Cardiac muscle cell (in vitro differentiated cells and primary cell): Measurements from ENCODE around the gene RDH5. TPM values are rescaled to one million over a fixed set of nuclear protein-coding genes. Genes with fewer than 3 reads are reported as not detected.

Experiments
- DNase-seq, 2 donors: peaks; one replicate each; pipeline versions ENCODE4 v3.0.0 to v3.0.0-alpha.2; 2010 to 2017; ENCODE audit warnings: low read depth in 1 of 2, low spot score in 1 of 2
- H3K27ac ChIP-seq: fragments of 200-600 bp; sonication (generic); 2 replicates; pipeline ENCODE4 v1.5.1; 2016
- H3K27me3 ChIP-seq: fragments of 200-600 bp; sonication (generic); 2 replicates; pipeline ENCODE4 v1.6.0; 2016; ENCODE audit warnings: control low read depth
- H3K36me3 ChIP-seq: fragments of 200-600 bp; sonication (generic); 2 replicates; pipeline ENCODE4 v1.5.1; 2016; ENCODE audit warnings: control low read depth
- H3K4me1 ChIP-seq: fragments of 200-600 bp; sonication (generic); 2 replicates; pipeline ENCODE4 v1.8.1; 2017; ENCODE audit warnings: low read depth, mild to moderate bottlenecking, mixed run types
- H3K4me3 ChIP-seq: fragments of 200-600 bp; sonication (generic); 2 replicates; pipeline ENCODE4 v1.5.1; 2016; ENCODE audit warnings: mild to moderate bottlenecking
- H3K9me3 ChIP-seq: fragments of 200-600 bp; sonication (generic); 2 replicates; pipeline ENCODE4 v1.5.1; 2017; ENCODE audit warnings: low read depth, mild to moderate bottlenecking, control low read depth
- polyA plus RNA-seq: library from polyadenylated mRNA; unstranded; fragments of >200 nt; fragmentation: Nextera tagmentation; extraction: Ambion mirVana; gene quantifications from 2 replicates; pipeline ENCODE4 v1.2.1, GENCODE V29; 2016
- total RNA-seq: library from RNA; depleted of rRNA; stranded (reverse); fragments of >200 nt; gene quantifications from 2 replicates; pipeline ENCODE4 v1.2.3, GENCODE V29; 2016
- TF ChIP-seq, protein P1 (sequence below): IDR thresholded peaks from 2 replicates; pipeline ENCODE4 v1.5.1; 2012; ENCODE audit warnings: low read depth, mild to moderate bottlenecking, low read length

Gene RDH5
- total and polyA plus RNA-seq, 2 experiments from 2014 or later: 10.1 to 12.6 TPM

DNA sequence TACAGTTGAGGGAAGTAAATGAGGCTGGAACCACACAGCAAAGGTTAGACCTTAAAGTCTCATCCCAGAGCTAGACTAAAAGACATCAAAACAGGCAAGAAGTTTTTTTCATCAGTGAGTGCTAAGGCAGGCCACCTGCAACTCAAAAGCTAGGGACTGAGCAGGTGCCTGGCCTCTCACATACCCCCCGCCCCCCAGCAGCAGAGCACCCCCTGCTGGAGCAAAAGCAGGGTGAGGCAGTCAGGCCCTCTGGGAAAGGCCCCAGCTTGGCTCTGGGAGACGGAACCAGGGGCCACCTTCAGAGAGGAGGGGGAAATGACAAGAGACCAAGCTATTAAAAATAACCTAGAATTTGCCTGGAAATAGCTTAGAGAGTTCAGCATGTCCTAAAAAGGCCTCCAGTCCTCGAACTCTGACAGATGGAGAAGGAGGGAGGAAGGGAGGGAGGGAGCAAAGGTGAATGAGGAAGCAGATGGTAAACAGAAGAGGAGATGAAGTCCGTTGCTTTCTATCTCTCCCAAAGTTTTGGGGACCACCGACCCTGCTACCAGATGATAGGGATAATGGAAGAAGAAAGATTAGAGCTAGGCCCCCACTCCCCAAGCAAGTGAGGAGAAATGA, 14.3 kb upstream of the RDH5 start:
- Histone ChIP-seq H3K27me3 (no peaks in the 10 kb centered on the region), H3K27ac (no peak overlapping the region), H3K4me1 (peaks cover 46% of the 10 kb centered on the region), H3K4me3 (peak overlapping the region; percentile 82), H3K36me3 (no peaks in the 10 kb centered on the region), H3K9me3 (no peaks in the 10 kb centered on the region)
- TF ChIP-seq, protein P1, sequence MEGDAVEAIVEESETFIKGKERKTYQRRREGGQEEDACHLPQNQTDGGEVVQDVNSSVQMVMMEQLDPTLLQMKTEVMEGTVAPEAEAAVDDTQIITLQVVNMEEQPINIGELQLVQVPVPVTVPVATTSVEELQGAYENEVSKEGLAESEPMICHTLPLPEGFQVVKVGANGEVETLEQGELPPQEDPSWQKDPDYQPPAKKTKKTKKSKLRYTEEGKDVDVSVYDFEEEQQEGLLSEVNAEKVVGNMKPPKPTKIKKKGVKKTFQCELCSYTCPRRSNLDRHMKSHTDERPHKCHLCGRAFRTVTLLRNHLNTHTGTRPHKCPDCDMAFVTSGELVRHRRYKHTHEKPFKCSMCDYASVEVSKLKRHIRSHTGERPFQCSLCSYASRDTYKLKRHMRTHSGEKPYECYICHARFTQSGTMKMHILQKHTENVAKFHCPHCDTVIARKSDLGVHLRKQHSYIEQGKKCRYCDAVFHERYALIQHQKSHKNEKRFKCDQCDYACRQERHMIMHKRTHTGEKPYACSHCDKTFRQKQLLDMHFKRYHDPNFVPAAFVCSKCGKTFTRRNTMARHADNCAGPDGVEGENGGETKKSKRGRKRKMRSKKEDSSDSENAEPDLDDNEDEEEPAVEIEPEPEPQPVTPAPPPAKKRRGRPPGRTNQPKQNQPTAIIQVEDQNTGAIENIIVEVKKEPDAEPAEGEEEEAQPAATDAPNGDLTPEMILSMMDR: peak; percentile 33
- no peak for DNase-seq

DNA sequence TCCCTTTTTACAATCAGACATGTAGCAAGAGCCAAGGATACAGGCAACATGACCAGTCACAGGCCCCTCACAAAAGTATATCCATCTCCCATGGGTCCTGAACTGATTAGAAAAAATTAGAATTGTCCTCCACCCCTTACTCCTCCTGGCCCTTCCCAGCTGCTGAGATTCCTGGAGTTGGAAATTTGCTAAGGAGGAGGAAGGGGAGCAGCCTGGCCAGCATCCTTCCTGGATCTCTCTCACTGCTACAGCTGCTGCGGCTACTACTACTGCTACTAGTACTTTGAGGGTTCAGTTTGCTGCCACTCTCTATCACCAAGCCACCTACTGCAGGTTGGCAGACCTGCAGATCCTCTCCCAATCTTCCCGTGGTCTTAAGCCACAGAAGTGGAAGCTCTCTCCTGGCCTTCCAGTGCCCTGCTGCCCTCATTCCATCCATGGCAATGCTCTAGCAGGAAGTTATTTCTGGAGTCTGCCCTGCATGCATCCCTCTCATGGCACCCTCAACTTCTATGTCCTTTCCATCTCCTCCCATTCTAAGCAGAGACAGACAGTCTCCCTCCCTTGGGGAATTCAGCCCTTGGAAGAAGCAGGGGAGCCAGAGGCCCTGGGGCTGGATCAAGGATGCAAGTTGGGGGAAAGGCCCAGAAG, 13.5 kb upstream of the RDH5 start:
- TF ChIP-seq, protein P1: no peak
- DNase-seq: no peak
- no peak overlapping the region for H3K27ac ChIP-seq
- no peaks in the 10 kb centered on the region for H3K9me3 ChIP-seq
- H3K27me3 ChIP-seq: no peaks in the 10 kb centered on the region
- peaks cover 54% of the 10 kb centered on the region for H3K4me1 ChIP-seq
- H3K36me3 ChIP-seq: no peaks in the 10 kb centered on the region
- H3K4me3 ChIP-seq: peak overlapping the region; percentile 82

DNA sequence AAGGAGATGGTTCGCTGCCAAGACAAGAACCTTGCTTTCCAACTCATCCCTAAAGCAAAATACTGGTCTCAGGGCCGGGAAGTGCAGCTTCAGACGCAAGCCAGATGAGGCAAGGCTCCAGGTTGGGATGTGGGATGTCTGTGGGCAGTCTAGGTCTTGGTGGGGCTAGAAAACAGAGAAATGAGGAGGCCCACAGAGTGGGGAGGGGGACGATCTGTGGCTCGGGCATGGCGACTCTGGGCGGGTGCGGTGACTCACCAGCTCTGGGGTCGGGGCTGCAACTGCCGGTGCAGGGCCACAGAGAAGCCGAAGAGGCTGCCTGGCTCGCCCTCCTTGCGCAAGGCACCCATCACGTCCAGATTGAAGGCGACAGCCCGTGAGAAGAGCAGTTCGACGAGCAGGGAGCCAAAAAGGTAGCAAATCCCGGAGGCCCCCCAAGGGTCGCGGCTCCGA, 12.9 kb upstream of the RDH5 start:
- DNase-seq: peak in 1 of 2 donors; percentile 42
- TF ChIP-seq, protein P1: no peak

DNA sequence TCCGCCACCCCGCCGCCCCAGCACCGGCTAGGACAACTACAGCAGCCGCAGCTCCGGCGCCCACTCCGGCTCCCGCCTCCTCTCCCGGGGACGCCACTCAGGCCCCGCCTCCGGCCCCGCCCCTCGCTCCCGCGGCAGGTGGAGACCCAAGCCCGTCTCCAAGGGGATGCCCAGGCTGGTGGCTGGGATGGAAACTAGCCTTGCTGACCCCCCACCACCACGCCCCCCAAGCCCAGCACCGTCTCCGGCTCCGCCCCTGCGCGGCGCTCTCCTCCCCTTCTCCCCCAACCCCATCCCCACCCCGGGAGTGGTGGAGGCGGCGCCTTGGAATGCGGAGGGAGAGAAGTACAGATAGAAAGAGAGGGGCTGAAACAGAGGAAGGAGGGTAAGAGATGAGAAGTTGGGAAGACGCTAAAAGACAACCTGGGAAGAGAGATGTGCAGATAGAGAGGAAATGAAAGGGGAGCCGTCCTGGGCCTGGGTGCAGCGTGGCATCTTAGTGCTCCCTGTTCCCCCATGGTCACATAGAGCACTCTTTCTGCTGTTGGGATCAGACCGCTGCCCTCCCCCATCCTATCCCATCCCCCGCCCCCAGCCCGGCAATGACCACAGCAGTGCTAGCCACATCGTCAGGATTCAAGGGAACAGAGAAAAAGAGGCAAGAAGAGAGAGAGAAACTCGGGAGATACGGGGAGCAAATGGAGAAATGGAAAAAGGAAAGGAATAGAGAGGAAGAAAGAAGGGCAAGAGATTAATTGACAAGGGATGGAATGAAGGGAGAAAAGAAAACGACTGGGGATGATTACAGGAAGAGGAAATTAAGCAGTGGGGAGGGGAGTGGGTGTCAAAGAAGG, 12.1 kb upstream of the RDH5 start, which contains the start of gene ITGA7:
Gene ITGA7, minus strand, starts transcription at position 64 of the 854 bp plus-strand sequence. CDS start 222 bp downstream, outside the sequence.
- Histone ChIP-seq H3K27me3 (no peaks in the 10 kb centered on the region), H3K36me3 (no peaks in the 10 kb centered on the region), H3K9me3 (no peaks in the 10 kb centered on the region), H3K4me1 (peaks cover 63% of the 10 kb centered on the region), H3K4me3 (peak within 1 kb of the TSS; percentile 82), H3K27ac (peak within 1 kb of the TSS; percentile 85)
- TF ChIP-seq, protein P1: no peak
- peak in 1 of 2 donors; percentile 95 for DNase-seq

More for the DNA sequence above, 12.9 kb upstream of the RDH5 start:
- Histone ChIP-seq H3K4me1 (peaks cover 60% of the 10 kb centered on the region), H3K36me3 (no peaks in the 10 kb centered on the region), H3K9me3 (no peaks in the 10 kb centered on the region), H3K27me3 (no peaks in the 10 kb centered on the region), H3K4me3 (peak overlapping the region; percentile 82), H3K27ac (no peak overlapping the region)

DNA sequence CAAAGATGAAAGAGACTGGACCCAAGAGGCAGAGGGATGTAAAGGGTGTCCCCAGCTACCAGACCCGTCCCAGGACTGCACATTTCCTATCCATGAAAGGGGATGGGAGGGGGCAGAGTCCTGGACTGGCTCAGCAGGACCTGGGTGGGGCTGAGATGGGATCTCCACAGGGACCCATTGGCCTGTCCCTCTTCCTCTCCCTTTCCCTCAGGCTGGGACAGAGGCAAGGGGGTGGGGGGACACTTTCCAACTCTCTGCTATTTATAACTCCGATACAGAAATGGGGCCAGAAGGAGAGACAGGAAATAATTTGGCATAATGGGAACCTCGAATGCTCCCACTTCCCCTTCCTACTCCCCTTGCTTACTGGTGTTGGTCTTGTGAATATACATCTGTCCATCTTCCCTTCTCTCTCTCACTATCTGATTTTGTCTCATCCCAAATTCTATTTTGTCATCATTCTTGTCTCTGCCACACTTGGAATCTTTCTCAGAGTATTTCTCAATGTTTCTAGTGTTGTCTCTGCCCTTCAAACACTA, 11.4 kb upstream of the RDH5 start:
- TF ChIP-seq, protein P1: no peak
- DNase-seq: peak in 1 of 2 donors; percentile 59
- H3K27me3 ChIP-seq: no peaks in the 10 kb centered on the region
- peak overlapping the region; percentile 85 for H3K27ac ChIP-seq
- peak overlapping the region; percentile 82 for H3K4me3 ChIP-seq
- H3K9me3 ChIP-seq: no peaks in the 10 kb centered on the region
- H3K36me3 ChIP-seq: no peaks in the 10 kb centered on the region
- peaks cover 63% of the 10 kb centered on the region for H3K4me1 ChIP-seq
